ENCODE results near the gene PDE2A. TPM values are rescaled to one million over a fixed set of nuclear protein-coding genes. Genes with fewer than 3 reads are reported as not detected.
A peak's percentile ranks its signal among the peaks of the same experiment; 100 is the strongest.

PDE2A gene
- polyA plus RNA-seq, 5 donors, result 7.7 to 14.9 (median 9.5) TPM

DNA sequence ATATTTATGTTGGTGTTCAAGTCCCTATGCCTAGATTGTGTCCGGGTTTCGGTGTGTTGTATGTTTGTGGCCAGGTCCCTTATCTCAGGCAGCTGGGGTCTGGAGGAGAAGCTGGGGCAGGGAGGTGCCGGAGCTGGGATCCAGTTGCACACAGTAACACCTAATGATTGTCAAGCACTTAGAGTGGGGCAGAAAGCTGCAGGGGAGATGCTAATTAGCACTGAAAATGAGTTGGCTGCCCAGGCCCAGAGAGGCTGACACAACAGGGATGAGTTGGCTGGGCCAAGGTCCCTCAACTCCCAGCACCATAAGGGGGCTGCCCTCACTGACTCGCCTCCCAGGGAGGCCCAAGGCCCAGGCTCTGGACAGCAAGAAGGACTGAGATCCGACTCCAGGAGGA lies 12.2 kb downstream of the PDE2A start:
- DNase-seq, result no peak

DNA sequence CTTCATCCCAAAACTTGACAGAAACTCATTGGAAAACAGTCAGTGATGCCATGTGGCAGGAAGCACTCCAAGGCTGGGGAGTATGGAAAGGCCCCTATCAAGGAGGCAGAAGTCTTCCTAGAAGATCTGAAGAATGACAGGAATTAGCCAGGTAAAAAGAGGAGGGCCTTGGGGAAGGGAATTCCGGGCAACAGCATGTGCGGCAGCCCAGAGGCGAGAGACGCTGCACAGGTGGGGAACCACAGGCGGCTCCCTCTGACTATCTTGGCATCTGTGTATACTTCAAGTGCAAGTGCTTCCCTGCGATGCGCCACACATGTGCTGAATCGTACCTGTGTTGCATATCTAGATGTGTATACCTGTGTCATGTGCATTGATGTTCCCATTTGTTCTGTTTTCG lies 12.7 kb downstream of the PDE2A start:
- DNase-seq, result no peak

DNA sequence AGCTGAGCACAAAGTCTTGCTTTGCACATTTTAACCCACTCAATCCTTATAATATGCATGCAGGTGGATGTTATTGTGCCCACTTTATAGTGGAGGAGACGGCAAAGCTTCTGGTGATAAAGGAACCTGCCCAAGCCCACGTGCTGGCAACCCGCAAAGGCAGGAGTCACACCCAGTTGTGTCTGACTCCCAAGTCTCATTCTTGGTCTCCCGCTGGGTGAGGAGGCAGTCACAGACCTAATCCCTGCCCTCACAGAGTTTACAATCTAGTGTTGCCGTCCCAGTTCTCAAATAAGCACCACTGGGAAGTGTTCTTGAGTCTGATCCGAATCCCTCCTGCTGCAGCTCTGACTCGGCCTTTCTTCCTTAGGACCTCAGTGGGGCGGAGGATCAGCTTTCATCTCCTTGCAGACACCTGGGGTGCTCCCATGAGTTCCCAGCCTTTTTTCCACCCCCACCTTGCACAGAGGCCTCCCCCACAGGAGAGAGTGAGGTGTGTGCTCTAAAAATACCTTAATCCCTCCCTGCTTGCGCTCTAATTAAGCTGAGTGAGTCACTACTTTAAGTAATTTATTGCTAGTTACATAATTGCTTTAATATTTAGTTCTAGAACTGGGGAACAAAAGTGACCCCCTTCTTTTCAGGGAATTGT lies 15.1 kb downstream of the PDE2A start:
- no peak for DNase-seq

DNA sequence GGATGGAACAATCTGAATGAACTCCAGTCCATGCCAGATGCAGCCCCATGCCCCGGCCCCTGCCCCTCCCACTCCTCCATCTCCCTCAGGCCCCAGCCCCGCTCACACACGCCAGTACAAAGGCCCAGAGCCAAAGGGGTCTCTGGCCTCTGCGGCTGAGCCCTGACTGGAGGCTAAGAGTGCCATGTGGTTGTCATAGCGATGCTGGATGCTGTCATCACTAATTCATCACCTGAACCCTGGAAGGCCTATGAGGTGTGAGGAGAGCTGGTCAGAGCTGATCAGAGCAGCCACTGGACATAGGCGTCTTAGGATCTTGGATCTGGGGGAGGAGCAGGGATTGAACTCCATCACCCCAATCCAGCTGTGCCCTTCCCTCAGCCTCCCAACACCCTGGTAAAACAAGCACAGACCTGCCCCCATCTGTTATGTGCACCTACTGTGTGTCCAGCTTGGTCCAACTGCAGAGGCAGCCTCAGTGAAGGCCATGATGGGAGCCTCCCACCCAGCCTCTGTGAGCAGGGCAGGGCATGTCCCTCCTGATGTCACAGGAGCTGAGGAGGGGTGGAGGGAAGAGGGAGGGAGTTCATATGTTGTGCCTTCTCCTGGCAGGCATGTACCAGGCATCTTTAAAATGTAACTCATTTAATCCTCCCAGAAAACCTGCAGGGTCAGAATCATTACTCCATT lies 16.7 kb downstream of the PDE2A start:
- DNase-seq, result no peak

DNA sequence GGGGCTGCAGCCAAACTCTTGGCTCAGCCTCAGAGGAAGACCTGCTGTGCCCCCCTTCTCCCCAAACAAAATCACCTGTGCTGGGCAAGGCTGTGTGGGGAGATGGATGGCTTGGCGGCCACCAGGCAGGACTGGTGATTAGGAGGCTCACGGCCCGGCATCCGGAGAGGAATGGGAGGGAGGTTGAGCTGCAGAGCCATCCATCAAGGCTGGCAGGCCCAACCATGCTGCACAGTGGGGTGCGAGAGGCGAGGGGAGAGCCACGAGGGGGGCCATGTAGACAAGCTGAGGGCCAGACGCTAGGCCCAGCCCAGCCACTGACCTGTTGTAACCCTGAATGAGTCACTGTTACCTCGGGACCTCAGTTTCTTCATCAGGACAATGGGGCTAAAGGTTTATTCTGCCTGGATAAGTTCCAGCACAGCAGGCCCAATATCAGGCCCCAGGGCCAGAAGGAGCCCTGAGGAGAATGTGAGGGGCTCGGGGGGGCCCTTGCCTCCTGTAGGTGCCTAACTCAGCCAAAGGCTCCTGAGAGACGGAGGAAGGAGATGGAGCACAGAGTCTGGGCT lies 18.2 kb downstream of the PDE2A start:
- no peak for DNase-seq

DNA sequence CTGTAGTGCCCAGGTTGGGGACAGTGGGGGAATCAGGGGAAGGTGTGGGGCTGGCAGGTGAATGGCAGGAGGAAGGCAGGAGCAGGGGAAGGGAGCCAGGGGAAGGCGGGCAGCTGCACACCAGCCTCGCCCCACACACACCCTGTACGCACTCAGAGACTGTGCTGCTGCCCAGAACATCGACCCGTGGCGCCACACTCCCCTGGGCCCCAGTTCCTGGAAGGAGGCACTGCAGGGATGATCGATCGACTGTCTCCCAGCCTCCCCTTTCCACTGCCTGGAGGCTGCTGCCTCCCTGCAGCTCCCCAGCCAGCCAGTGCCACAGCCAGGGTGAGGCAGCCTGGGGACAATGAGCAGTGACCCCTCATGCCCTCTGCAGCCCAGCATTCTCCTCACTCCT lies 19.2 kb downstream of the PDE2A start:
- DNase-seq, result no peak

DNA sequence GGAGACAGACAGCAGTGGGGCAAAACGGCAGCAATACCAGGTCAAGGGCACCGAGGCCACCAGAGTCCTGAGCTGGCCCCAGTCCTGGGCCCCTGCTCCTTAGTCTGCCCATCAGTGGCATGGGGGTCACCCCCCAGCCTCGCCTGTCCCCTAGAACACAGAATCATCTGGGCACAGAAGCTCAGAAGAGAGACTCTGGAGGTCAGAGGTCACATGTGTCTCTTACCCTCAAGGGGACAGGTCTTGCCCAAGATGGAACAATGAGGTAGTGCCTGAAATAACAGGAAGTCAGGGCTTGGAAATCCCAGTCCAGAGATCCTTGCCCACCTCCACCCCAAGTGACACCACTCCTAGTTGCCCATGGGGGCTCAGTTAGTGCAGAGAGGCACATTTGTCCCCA lies 20.6 kb downstream of the PDE2A start:
- DNase-seq, result no peak

DNA sequence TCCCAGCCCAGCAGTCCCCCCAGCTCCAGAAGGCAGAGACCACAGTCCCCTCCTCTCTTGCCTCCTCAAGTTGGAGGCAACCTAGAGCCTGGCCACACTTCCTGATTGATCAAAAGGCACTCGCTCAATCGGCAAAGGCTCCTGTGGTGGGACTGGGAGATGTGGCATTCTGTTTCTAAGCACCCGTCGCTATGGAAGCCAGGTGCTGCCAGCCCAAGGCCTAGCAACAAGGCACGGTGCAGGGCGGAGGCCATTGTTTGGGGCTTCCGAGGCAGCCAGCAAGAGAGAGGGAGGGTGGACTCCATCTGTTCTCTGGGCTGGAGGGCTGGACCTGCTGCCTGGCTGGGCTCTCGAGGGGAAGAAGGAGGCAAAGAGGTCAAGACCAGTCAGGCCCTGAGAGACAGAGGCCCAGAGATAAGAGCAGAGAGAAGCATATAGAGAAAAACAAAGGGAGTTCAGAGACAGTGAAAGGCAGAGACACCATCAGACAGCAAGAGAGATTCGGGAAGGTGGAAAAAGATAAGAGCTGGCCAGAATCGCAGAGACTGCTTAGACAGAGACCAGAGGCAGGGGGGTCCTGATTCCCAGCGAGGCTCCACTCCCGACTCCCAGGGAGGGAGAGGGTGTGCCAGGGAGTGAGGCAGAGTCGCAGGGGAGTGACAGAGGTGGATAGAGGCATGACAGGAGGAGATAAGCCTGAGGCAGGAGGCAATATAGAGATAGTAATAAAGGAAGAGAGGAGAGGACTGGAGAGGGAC lies 21.2 kb downstream of the PDE2A start:
- no peak for DNase-seq

DNA sequence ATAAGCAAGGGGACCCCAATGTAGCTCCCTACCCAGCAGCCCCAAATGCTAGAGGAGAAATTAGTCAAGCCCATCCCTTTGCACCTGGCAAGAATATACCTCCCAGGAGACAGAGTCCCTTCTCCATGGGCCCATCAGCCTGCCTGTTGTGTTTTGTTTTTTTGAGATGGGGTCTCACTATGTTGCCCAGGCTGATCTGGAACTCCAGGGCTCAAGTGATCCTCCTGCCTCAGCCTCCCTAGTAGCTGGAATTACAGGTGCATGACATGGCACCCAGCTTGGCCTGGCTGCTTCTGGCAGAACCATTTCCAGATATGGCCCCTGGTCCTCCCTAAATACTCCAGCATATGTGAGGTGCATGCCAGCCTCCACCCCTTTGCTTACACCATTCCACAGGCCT lies 22.1 kb downstream of the PDE2A start:
- no peak for DNase-seq

DNA sequence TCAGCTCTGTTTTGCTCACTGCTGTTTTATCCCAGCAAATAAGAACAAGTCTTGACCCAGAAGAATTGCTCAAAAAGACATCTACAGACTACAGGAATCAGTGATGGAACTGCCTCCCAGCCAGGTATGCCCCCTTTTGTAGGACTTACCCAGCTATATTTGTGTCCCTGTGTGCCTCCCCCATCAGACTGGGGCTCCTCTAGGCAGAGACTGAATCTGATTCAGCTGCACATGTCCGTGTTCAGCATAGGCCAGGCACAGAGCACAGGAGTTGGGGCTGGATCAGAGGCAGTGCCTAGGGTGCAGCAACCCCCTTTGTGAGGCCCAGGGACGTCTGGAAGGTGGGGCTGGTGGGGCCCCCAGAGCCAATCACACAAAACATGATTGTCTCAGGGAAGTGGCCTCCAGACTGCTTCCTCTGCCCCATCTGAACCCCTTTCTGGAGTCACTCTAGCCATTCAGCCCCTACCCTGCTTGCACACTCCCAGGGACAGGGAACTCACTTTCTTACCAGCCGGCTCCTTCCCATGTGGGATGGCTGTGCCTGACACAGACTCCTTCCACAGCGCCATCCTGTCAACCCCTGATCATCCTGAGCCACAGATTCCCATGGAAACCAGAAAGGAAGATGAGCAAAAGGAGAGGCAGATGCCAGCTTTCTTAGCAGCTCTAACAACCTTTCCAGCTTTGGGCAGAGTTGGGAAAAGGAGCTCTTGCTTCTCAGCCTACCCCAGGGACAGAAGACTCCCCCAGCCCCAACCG lies 24.8 kb downstream of the PDE2A start:
- DNase-seq, result no peak

DNA sequence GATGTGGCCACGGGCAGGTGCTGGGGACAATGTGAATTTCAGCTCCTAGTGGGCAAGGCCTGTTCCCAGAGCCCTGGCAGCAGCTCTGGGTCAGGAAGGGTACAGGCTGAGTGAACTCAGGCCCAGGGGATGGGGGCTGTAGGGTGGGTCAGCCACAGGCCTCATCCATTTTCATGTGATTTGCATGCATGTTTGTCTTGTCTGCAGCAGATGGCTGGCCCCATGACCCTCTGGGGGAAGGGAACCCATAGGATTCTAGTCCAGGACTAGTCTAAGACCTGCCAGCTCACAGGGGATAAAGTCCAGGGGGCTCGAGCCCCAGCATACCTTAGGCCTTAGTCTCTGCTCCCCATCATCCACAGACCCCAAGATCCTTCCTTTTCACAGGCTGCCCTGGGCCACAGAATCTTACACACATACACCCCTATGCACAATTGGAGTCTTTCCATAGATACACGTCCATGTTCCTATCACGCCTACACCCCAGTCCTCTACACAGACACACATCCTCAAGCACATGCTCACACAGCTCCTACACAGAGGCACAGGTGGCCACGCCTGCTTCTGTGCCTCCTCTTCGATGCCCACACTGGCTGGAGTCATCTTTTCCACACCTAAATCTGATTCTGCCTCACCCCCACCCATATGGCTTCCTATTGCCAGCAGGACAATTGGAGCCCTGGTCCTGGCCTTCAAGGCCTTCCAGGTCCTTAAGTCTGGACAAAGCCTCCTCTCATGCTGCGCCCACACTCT lies 25.7 kb downstream of the PDE2A start:
- DNase-seq, result no peak

DNA sequence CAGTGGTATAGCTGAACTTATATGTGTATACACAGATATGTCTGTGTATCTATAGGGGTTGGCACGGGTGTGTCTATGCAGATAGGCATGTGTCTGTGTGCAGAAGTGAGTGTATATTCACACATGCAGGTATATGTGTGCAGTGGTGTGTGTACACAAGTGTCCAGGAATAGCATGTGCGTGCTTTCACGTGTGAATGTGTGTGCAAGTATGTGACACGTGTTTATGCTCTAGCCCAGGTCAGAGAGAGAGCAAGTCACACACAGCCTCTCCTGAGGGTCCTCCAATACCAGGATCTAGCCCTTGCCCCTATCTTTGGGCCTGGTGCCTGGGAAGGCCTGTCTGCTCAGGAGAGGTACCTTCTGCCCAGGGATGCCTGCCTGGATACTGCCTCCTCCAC lies 26.3 kb downstream of the PDE2A start:
- no peak for DNase-seq

DNA sequence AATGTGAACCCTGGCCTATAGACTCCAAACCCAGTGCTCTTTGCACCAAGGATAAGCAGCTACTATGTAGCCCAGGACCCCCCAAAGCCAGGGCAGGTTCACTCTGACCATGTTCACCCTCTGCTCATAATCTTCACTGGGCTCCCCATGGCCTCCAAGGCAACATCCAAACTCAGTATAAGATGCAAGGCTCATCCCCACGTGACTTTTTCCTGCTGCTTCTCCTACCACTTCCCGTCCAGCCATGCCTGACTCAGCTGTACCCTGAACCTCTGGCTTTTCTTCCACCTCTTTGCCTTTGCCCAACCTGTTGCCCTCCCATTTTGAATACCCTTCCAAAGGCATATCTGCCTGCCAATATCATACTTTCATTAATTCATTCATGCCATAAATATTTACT lies 27.8 kb downstream of the PDE2A start:
- DNase-seq, result no peak

DNA sequence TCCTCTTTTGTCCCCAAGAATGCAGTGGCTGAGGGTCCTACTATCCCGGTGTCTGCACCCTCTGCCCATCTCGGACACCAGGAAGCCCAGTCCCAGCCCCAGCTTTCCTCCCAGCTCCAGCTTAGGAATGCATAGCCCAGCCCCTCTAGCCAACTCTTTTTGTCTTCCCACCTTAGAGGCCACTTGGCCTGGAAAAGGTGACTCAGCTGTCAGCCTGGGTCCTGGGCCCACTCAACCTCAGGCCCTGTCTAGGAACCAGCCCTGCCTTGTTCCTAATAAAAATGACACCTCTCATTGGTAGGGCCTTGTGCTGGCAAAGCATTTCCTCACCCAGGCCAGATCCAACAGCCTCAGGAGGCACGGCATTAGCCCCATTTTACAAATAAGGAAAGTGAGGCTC lies 28.2 kb downstream of the PDE2A start:
- no peak for DNase-seq

DNA sequence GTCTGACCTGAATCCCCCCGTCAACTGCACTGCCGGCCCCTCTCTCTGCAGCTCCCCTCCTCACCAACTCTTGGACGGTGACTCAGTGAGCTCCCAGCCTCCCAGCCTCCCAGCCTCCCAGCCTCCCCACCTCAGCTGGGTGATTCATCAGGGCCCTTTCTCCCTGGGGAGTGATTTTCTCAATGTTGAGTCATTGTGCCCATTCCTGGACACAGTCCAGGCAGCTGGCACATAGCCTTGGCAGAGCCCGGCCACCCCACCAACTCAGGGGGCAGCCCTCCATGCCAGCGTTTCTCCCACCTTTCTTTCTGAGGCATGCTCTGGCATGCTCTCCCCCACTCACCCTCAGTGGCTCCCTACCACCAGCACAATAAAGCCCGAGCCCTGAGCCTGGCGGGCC lies 30.7 kb downstream of the PDE2A start:
- no peak for DNase-seq

DNA sequence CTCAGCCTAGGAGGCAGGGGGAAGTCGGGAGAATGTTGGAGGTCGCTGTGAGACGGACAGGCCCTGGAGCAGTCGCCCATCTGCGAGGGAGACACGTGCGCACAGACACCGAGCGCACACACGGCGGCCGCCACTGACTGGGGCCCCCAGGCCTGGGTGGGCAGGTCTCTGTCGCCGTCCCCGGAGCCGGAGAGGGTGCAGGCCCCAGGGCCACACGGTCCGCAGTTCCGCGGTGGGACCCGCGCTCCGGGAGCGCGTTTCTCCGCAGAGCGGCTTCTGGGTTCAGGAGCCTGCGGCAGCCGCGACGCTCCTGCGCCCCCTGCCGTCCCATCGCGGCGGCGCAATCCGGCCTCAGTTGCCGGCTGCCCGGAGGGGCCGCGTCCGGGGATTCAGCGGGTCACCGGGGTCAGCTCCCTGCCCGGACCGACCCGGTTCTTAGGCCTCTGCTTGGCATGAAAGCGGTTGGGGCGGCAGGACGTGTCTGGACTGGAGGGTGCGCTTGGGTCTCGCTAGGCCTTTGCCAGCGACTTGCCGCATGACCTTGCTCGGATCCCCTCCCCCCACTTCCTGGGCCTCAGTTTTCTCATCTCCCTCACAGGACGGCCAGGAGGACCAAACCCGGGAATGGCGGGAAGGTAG lies 31.2 kb downstream of the PDE2A start:
- DNase-seq, result peak; percentile 58 to 63

DNA sequence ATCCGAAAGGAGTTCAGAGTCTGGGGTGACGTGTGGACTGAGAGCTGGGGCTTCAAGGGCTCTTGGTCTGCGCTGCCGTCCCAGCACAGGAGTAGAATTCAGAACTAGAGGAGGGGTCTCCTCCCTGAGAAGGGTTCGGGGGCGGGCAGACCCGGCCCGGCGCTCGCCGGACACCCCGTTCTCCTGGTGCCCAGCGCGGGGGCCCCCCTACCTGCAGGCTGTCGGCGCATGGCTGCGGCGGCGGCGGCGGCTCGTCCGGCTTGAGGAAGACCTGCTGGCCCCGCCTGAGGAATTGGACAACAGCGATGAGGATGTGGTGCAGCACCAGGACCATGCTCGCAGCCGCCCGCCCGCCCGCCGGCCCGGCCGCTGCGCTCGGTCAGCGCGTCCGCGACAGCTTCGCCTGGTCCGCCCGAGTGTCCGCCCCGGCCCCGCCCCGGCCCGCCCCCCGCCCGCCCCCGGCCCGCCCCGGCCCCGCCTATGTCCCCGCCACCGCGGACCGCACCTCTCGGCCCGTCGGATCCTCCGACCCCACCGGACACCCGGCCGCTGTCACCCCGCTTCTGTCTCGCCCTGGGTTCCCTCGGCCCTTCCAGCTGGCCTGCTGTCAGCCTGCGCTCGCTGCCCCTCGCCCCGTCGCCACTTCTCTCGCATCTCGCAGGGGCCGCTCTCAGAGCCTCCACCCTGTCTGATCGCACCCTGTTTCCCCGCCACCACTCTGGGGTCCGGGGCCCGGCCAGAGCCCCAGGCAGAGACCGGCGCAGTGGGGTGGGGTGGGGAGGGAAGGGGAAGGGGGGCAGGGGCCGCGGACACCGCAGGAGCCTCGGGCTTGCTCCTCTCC lies 32.0 kb downstream of the PDE2A start:
- DNase-seq, result no peak

DNA sequence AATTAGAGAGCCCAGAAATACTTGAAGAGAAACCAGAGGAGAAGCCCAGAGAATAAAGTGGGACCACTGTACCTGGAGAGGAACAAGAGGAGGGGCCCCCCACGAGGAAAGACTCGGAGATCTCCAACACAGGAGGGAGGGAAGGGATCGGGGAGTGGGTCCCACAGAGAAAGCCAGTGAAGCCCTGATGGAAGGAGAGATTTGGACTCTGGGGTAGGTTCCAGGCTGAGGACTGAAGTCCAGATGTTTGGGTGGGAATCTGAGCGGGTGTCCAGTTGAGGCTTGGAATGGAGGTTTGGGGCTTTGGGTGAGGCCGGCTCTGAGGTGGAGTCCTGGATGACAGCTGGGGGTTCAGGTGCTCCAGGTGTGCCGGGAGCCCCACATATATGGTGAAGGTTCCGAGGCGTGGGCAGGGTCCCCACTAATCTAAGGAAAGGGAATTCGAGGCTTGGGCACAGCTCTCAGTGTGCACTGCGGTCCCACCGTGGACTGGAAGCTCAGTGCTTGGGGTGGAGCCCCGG lies 32.6 kb downstream of the PDE2A start:
- DNase-seq, result no peak
